AG04450 (cell line): ENCODE measurements around the gene HIPK2. TPM values are rescaled to one million over a fixed set of nuclear protein-coding genes. Genes with fewer than 3 reads are reported as not detected.

Experiments
- CTCF ChIA-PET: fragments of 300-600, 350-600 bp; formaldehyde crosslinking; extraction: SDS; loops from one replicate; lab custom pipeline; 2022; ENCODE audit warnings: antibody characterized with exemption, inconsistent platforms; lab: Charles Lee
- POLR2A ChIA-PET: fragments of 350-600 bp; formaldehyde crosslinking; extraction: SDS; loops from one replicate; lab custom pipeline; 2021; ENCODE audit warnings: antibody characterized with exemption, inconsistent platforms; lab: Yijun Ruan, JAX
- DNase-seq: peaks from one replicate; pipeline ENCODE4 v3.0.0-alpha.2; 2011; ENCODE audit warnings: low read depth, low spot score
- H3K27ac ChIP-seq: one replicate; pipeline ENCODE4 v1.5.1; 2012; ENCODE audit warnings: low read depth, low read length, control low read depth
- H3K27me3 ChIP-seq: one replicate; pipeline ENCODE4 v1.6.0; 2012; ENCODE audit warnings: low read length; ENCODE audit not compliant: control insufficient read depth, insufficient read depth
- H3K4me3 ChIP-seq: 2 replicates; pipeline ENCODE4 v1.5.1; 2011; ENCODE audit warnings: mild to moderate bottlenecking, low read depth, low read length, control low read depth
- H3K9me3 ChIP-seq: 2 replicates; pipeline ENCODE4 v1.5.1; 2012; ENCODE audit warnings: low read length; ENCODE audit not compliant: control insufficient read depth, insufficient read depth
- CTCF ChIP-seq: IDR thresholded peaks from 2 replicates; pipeline ENCODE4 v1.5.1; 2011; ENCODE audit warnings: low read depth, low read length, control low read depth, inconsistent platforms
- polyA plus RNA-seq: library from polyadenylated mRNA; depleted of rRNA; stranded (reverse); fragments of >200 nt; gene quantifications from 2 replicates; pipeline ENCODE4 v1.2.3, GENCODE V29; 2011

HIPK2 gene
- polyA plus RNA-seq, 1 experiment: 61.4 TPM

- Histone ChIP-seq H3K4me3 (peak overlapping the region; percentile 42), H3K9me3 (no peaks in the 10 kb centered on the region; the same call in 1 of the 2 replicates), H3K27ac (peak overlapping the region; percentile 35)
Observed at GRCh38 chr7:139773371-139773770, 4.4 kb downstream of the HIPK2 start.

GRCh38 chr7:139772873-139773272, 4.9 kb downstream of the HIPK2 start:
- Histone ChIP-seq H3K4me3 (no peak overlapping the region), H3K27ac (no peak overlapping the region), H3K27me3 (no peaks in the 10 kb centered on the region), H3K9me3 (no peaks in the 10 kb centered on the region)
- no peak for DNase-seq
- TF ChIP-seq CTCF: no peak
- ChIA-PET CTCF (interaction anchor here (0.6 to 1.5 kb wide), 3 partner anchors 10 to 338 kb away, joined by 3 to 5 read pairs (median 3); no protein-coding TSS in a partner anchor), POLR2A (interaction anchor here (1.5 kb wide), 1 partner anchor 142 kb away, joined by 6 read pairs; no protein-coding TSS in a partner anchor)

More at GRCh38 chr7:139773371-139773770, 4.4 kb downstream of the HIPK2 start:
- TF ChIP-seq CTCF: no peak
- ChIA-PET POLR2A (no interaction called here), CTCF (interaction anchor here (0.7 to 1.4 kb wide), 2 partner anchors 155 to 339 kb away, joined by 3 read pairs; no protein-coding TSS in a partner anchor)
- no peak for DNase-seq
- no peaks in the 10 kb centered on the region for H3K27me3 ChIP-seq

- ChIA-PET POLR2A (interaction anchor here (0.6 to 1.5 kb wide), 3 partner anchors 130 to 217 kb away, joined by 3 to 6 read pairs (median 4); no protein-coding TSS in a partner anchor), CTCF (interaction anchor here (0.6 to 2.5 kb wide), 7 partner anchors 11 to 337 kb away, joined by 3 to 12 read pairs (median 5); no protein-coding TSS in a partner anchor)
- DNase-seq: no peak
- Histone ChIP-seq H3K9me3 (no peaks in the 10 kb centered on the region), H3K4me3 (peak overlapping the region; percentile 2; the same call in 1 of the 2 replicates), H3K27ac (peak overlapping the region; percentile 42), H3K27me3 (no peaks in the 10 kb centered on the region)
- TF ChIP-seq CTCF: no peak
Observed at GRCh38 chr7:139772115-139772514, 5.7 kb downstream of the HIPK2 start.

GRCh38 chr7:139771001-139771956, 6.5 kb downstream of the HIPK2 start:
- CTCF ChIA-PET: interaction anchor here (0.9 to 2.5 kb wide), 5 partner anchors 125 to 231 kb away, joined by 3 to 12 read pairs (median 6); no protein-coding TSS in a partner anchor
- DNase-seq: peak; percentile 60
- H3K27ac ChIP-seq: peak overlapping the region; percentile 42
- no peak for TF ChIP-seq CTCF
- POLR2A ChIA-PET: interaction anchor here (0.6 to 1.5 kb wide), 3 partner anchors 129 to 188 kb away, joined by 3 to 6 read pairs (median 3); no protein-coding TSS in a partner anchor
- peak overlapping the region; percentile 26 for H3K4me3 ChIP-seq
- no peaks in the 10 kb centered on the region for H3K27me3 ChIP-seq
- no peaks in the 10 kb centered on the region for H3K9me3 ChIP-seq
